ENCODE data around the gene CLOCK.

- TF ChIP-seq, protein P1, sequence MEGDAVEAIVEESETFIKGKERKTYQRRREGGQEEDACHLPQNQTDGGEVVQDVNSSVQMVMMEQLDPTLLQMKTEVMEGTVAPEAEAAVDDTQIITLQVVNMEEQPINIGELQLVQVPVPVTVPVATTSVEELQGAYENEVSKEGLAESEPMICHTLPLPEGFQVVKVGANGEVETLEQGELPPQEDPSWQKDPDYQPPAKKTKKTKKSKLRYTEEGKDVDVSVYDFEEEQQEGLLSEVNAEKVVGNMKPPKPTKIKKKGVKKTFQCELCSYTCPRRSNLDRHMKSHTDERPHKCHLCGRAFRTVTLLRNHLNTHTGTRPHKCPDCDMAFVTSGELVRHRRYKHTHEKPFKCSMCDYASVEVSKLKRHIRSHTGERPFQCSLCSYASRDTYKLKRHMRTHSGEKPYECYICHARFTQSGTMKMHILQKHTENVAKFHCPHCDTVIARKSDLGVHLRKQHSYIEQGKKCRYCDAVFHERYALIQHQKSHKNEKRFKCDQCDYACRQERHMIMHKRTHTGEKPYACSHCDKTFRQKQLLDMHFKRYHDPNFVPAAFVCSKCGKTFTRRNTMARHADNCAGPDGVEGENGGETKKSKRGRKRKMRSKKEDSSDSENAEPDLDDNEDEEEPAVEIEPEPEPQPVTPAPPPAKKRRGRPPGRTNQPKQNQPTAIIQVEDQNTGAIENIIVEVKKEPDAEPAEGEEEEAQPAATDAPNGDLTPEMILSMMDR (IDR thresholded peaks at IDR 0.05; ENCODE audit: poor library complexity), result no peak
- TF ChIP-seq EZH2 (IDR thresholded peaks at IDR 0.05; ENCODE audit: borderline replicate concordance) (no peak), EZH2phosphoT487 (IDR thresholded peaks at IDR 0.05; ENCODE audit: low read depth, severe bottlenecking, unreplicated experiment) (no peak)
Measured at GRCh38 chr4:55405073-55405472, 141.6 kb downstream of the CLOCK start.
